NCI-H226 (cell line): ENCODE measurements around the gene PDZD7.
A peak's percentile ranks its signal among the peaks of the same experiment; 100 is the strongest.

Experiments used
- DNase-seq: peaks from one replicate; pipeline ENCODE4 v3.0.0-alpha.2; 2015

PDZD7 gene

GRCh38 chr10:101031128-101031795, at the start of gene PDZD7, which contains the start of gene SFXN3:
TSS of gene PDZD7 (minus strand) at chr10:101031129. CDS start at chr10:101030219, 910 bp downstream.
TSS of gene SFXN3 (plus strand) at chr10:101031234. CDS start at chr10:101034695, 3,461 bp downstream.
- peak; percentile 86 for DNase-seq

- no peak for DNase-seq
These were observed 48.9 kb upstream of the PDZD7 start for GRCh38 chr10:101079874-101080273.

- DNase-seq = no peak
These were observed 45.7 kb upstream of the PDZD7 start for GRCh38 chr10:101076630-101077029.

GRCh38 chr10:101075775-101076174, 44.8 kb upstream of the PDZD7 start:
- no peak for DNase-seq

- no peak for DNase-seq
These were observed 42.7 kb upstream of the PDZD7 start for GRCh38 chr10:101073631-101074030.

- no peak for DNase-seq
These were observed 42.0 kb upstream of the PDZD7 start for GRCh38 chr10:101072923-101073322.

- no peak for DNase-seq
These were observed 41.0 kb upstream of the PDZD7 start for GRCh38 chr10:101071885-101072433.

GRCh38 chr10:101071267-101071884, 40.4 kb upstream of the PDZD7 start:
- no peak for DNase-seq

GRCh38 chr10:101070098-101070497, 39.2 kb upstream of the PDZD7 start:
- no peak for DNase-seq

GRCh38 chr10:101069441-101069840, 38.5 kb upstream of the PDZD7 start:
- DNase-seq = no peak

GRCh38 chr10:101067356-101068083, 36.6 kb upstream of the PDZD7 start:
- peak; percentile 44 for DNase-seq

GRCh38 chr10:101066896-101067355, 36.0 kb upstream of the PDZD7 start:
- no peak for DNase-seq

GRCh38 chr10:101066146-101066895, 35.4 kb upstream of the PDZD7 start:
- peak; percentile 56 for DNase-seq

- DNase-seq = no peak
These were observed 34.7 kb upstream of the PDZD7 start for GRCh38 chr10:101065481-101066145.

GRCh38 chr10:101064415-101065030, 33.6 kb upstream of the PDZD7 start:
- no peak for DNase-seq

- no peak for DNase-seq
These were observed 32.9 kb upstream of the PDZD7 start for GRCh38 chr10:101063548-101064414.

- DNase-seq = no peak
These were observed 32.2 kb upstream of the PDZD7 start for GRCh38 chr10:101063050-101063525.

GRCh38 chr10:101062232-101063049, 31.5 kb upstream of the PDZD7 start:
- no peak for DNase-seq

- DNase-seq = no peak
These were observed 30.8 kb upstream of the PDZD7 start, which contains the start of gene KAZALD1 for GRCh38 chr10:101061624-101062231. TSS of gene KAZALD1 (plus strand) at chr10:101061989. CDS start at chr10:101062593, 604 bp downstream.
